DND-41 (cell line): ENCODE results near the gene SRRM1.

ENCODE experiments used
- EZH2 ChIP-seq: IDR thresholded peaks from 3 replicates; pipeline ENCODE4 v1.6.1; 2012; ENCODE audit warnings: borderline replicate concordance, low read depth, mild to moderate bottlenecking, moderate library complexity, low read length, inconsistent platforms; ENCODE audit not compliant: severe bottlenecking
- TF ChIP-seq, protein P1 (sequence below): IDR thresholded peaks from 2 replicates; pipeline ENCODE4 v1.5.1; 2012; ENCODE audit warnings: borderline replicate concordance, low read length, moderate library complexity, mild to moderate bottlenecking; ENCODE audit not compliant: poor library complexity, severe bottlenecking; ENCODE audit errors: extremely low read depth

DNA sequence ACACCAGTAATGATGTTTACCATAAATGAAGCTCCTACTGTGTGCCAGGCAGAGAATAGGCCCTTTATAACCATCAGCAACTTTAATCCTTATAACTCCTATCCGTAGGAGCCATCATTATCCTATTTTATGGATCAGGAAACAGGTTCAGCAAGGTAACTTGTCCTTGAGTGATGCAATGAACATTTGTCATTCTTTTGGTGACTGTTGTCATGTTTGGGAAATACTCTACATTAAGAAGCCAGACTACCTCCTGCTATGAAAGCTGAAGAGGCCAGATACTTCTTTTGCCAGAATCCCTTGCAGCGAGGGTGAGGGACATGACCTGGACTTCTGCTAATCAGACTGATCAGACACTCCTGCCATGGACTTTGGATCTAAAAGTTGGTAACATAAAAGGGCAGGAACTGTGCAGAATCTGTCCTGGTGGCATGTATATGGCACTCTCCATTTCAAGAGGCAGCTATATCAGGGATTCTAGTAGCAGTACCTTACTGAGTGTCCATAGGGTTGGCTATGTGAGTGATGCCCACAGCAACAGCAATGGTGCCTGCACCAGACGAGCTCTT lies 33.1 kb upstream of the SRRM1 start:
- TF ChIP-seq, protein P1, sequence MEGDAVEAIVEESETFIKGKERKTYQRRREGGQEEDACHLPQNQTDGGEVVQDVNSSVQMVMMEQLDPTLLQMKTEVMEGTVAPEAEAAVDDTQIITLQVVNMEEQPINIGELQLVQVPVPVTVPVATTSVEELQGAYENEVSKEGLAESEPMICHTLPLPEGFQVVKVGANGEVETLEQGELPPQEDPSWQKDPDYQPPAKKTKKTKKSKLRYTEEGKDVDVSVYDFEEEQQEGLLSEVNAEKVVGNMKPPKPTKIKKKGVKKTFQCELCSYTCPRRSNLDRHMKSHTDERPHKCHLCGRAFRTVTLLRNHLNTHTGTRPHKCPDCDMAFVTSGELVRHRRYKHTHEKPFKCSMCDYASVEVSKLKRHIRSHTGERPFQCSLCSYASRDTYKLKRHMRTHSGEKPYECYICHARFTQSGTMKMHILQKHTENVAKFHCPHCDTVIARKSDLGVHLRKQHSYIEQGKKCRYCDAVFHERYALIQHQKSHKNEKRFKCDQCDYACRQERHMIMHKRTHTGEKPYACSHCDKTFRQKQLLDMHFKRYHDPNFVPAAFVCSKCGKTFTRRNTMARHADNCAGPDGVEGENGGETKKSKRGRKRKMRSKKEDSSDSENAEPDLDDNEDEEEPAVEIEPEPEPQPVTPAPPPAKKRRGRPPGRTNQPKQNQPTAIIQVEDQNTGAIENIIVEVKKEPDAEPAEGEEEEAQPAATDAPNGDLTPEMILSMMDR: no peak
- no peak for TF ChIP-seq EZH2
